GM12878 (cell line): ENCODE measurements around the gene RND2. TPM values are rescaled to one million over a fixed set of nuclear protein-coding genes. Genes with fewer than 3 reads are reported as not detected.

Experiments
- ATAC-seq: fragments of 200-7000 bp; cut with Tn5 transposase; 3 replicates; pipeline ENCODE4 v1.9.1; 2020; ENCODE audit warnings: mild to moderate bottlenecking, moderate library complexity
- BruUV-seq: library from RNA; stranded (reverse); fragments of 400-500 nt; replicated peaks from 2 replicates; lab custom pipeline; 2021; lab: Mats Ljungman, UMichigan
- CTCF ChIA-PET: fragments of 300-600 bp; sonication (Branson Sonifier 250); formaldehyde crosslinking; extraction: SDS; loops from one replicate; lab custom pipeline; 2021; ENCODE audit warnings: inconsistent platforms; lab: Yijun Ruan, JAX
- POLR2A ChIA-PET: fragments of 350-600 bp; formaldehyde crosslinking; extraction: SDS; loops from one replicate; lab custom pipeline; 2021; ENCODE audit warnings: inconsistent platforms; lab: Charles Lee
- RAD21 ChIA-PET: fragments of 300-600 bp; sonication (Branson Sonifier 250); formaldehyde crosslinking; loops from one replicate; lab custom pipeline; 2023; ENCODE audit warnings: antibody characterized with exemption; ENCODE audit not compliant: unreplicated experiment; lab: Charles Lee
- SMC1A ChIA-PET: fragments of 300-600 bp; sonication (Branson Sonifier 250); formaldehyde crosslinking; loops from one replicate; lab custom pipeline; 2023; ENCODE audit not compliant: unreplicated experiment, uncharacterized antibody; lab: Charles Lee
- DNase-seq: peaks from one replicate; pipeline ENCODE4 v3.0.0-alpha.2; 2011; ENCODE audit warnings: low read depth, low spot score
- FAIRE-seq: peaks from 3 replicates; lab custom pipeline; 2011; peaks lifted over from hg19 to GRCh38; lab: Jason Lieb, UNC
- H2AFZ ChIP-seq: 2 replicates; pipeline ENCODE4 v1.6.0; 2011; ENCODE audit warnings: low read depth, low read length, control low read depth; ENCODE audit not compliant: control insufficient read depth
- H3K27ac ChIP-seq: 2 replicates; pipeline ENCODE4 v1.5.1; 2011; ENCODE audit warnings: control low read depth; ENCODE audit not compliant: control insufficient read depth, insufficient read depth
- H3K27me3 ChIP-seq, 2 experiments: replicated peaks in 1 of 2; 2 replicates each; pipeline versions ENCODE4 v1.6.0 to v1.6.1; 2011; ENCODE audit warnings: low read length in 1 of 2; ENCODE audit not compliant: control insufficient read depth in 2 of 2, insufficient read depth in 2 of 2
- H3K36me3 ChIP-seq, 2 experiments: 2 replicates each; pipeline ENCODE4 v1.5.1; 2011; ENCODE audit warnings: low read length in 1 of 2; ENCODE audit not compliant: control insufficient read depth in 2 of 2, insufficient read depth in 2 of 2
- H3K4me1 ChIP-seq: 2 replicates; pipeline ENCODE4 v1.6.1; 2011; ENCODE audit warnings: mild to moderate bottlenecking, low read length, moderate library complexity, mixed read lengths; ENCODE audit not compliant: control insufficient read depth, insufficient read depth
- H3K4me2 ChIP-seq: 2 replicates; pipeline ENCODE4 v1.6.0; 2011; ENCODE audit warnings: control low read depth; ENCODE audit not compliant: control insufficient read depth, insufficient read depth
- H3K4me3 ChIP-seq: fragments of 200-600 bp; sonication (generic); 2 replicates; pipeline ENCODE4 v1.5.1; 2016
- H3K79me2 ChIP-seq: 2 replicates; pipeline ENCODE4 v1.6.0; 2011; ENCODE audit warnings: low read length; ENCODE audit not compliant: control insufficient read depth, insufficient read depth
- H3K9ac ChIP-seq: 2 replicates; pipeline ENCODE4 v1.8.0; 2011; ENCODE audit warnings: low read length, control low read depth, mixed read lengths; ENCODE audit not compliant: control insufficient read depth, insufficient read depth
- H3K9me3 ChIP-seq: replicated peaks from 3 replicates; pipeline ENCODE4 v1.5.1; 2011; ENCODE audit warnings: mild to moderate bottlenecking, low read length; ENCODE audit not compliant: control insufficient read depth, insufficient read depth
- H4K20me1 ChIP-seq: 2 replicates; pipeline ENCODE4 v1.6.0; 2011; ENCODE audit not compliant: control insufficient read depth, insufficient read depth
- CREM ChIP-seq: IDR thresholded peaks from 2 replicates; pipeline ENCODE4 v1.6.1; 2014; ENCODE audit warnings: antibody characterized with exemption, low read depth
- IKZF2 ChIP-seq, 2 experiments: fragments of 450-650 bp; IDR thresholded peaks; 2 replicates each; pipeline ENCODE4 v1.6.1; 2017; ENCODE audit warnings: mild to moderate bottlenecking in 2 of 2, moderate library complexity in 2 of 2
- IRF5 ChIP-seq: fragments of 450-650 bp; IDR thresholded peaks from 2 replicates; pipeline ENCODE4 v1.6.1; 2017; ENCODE audit warnings: borderline replicate concordance
- MEF2B ChIP-seq: fragments of 450-650 bp; IDR thresholded peaks from 2 replicates; pipeline ENCODE4 v1.6.1; 2018; ENCODE audit warnings: mild to moderate bottlenecking, moderate library complexity; ENCODE audit not compliant: partially characterized antibody, poor library complexity, severe bottlenecking
- MLLT1 ChIP-seq: fragments of 450-650 bp; IDR thresholded peaks from 2 replicates; pipeline ENCODE4 v1.6.1; 2016; ENCODE audit warnings: mild to moderate bottlenecking
- MYB ChIP-seq: fragments of 150-350 bp; IDR thresholded peaks from 2 replicates; pipeline ENCODE4 v1.6.1; 2014; ENCODE audit warnings: mild to moderate bottlenecking, low read depth, low read length, borderline replicate concordance
- NFXL1 ChIP-seq: fragments of 450-650 bp; IDR thresholded peaks from 2 replicates; pipeline ENCODE4 v1.6.1; 2017; ENCODE audit warnings: antibody characterized with exemption, mild to moderate bottlenecking, borderline replicate concordance
- POLR2A ChIP-seq: IDR thresholded peaks from 2 replicates; pipeline ENCODE4 v1.6.1; 2011; ENCODE audit warnings: low read depth, mild to moderate bottlenecking, low read length
- RELA ChIP-seq: fragments of 450-650 bp; IDR thresholded peaks from 2 replicates; pipeline ENCODE4 v1.8.0; 2014; ENCODE audit warnings: borderline replicate concordance; ENCODE audit not compliant: partially characterized antibody
- ZNF207 ChIP-seq: fragments of 450-650 bp; IDR thresholded peaks from 2 replicates; pipeline ENCODE4 v1.6.1; 2014; ENCODE audit warnings: antibody characterized with exemption, mild to moderate bottlenecking, borderline replicate concordance
- ZNF384 ChIP-seq: IDR thresholded peaks from 2 replicates; pipeline ENCODE4 v1.6.1; 2012; ENCODE audit warnings: low read depth, mild to moderate bottlenecking, low read length, improper control_type of control experiment, borderline replicate concordance
- WGBS: methylation state at CpG from one replicate; pipeline ENCODE4 v1.1.6; 2016; ENCODE audit warnings: low lambda C conversion rate; ENCODE audit not compliant: insufficient replicate concordance, insufficient coverage; ENCODE audit errors: missing lambda C conversion rate; 5-methylcytosine and 5-hydroxymethylcytosine counted together
- in situ Hi-C: fragments of 300-500 bp; cut with MboI; formaldehyde crosslinking; loops from 9 replicates; pipeline ENCODE4 v1.14.3; 2018; ENCODE audit warnings: mixed read lengths
- intact Hi-C: fragments of 100-400 bp; cut with micrococcal nuclease; formaldehyde crosslinking; loops from one replicate; pipeline ENCODE4 v1.14.2; 2022; ENCODE audit not compliant: unreplicated experiment
- polyA plus RNA-seq, 11 experiments: library from polyadenylated mRNA; depleted of rRNA in 4 of 11; unstranded in 6 of 11; stranded (reverse) in 5 of 11; fragments of >200 nt; fragmentation: Nextera tagmentation in 4 of 11; fragmentation: Illumina TruSeq in 1 of 11; extraction: Ambion mirVana in 4 of 11; extraction: Trizol in 1 of 11; gene quantifications; 1 replicate in 1 of 11; 2 replicates in 10 of 11; pipeline versions ENCODE4 v1.2.1 to v1.2.3, GENCODE V29; 2011 to 2016; ENCODE audit warnings: inconsistent platforms in 2 of 11, missing spikeins in 2 of 11, low read depth in 1 of 11
- total RNA-seq, 4 experiments: library from RNA; depleted of rRNA in 3 of 4; stranded (reverse); fragments of >200 nt in 3 of 4; fragmentation: Illumina TruSeq in 1 of 4; extraction: Trizol in 1 of 4; gene quantifications; 2 replicates each; pipeline versions ENCODE4 v1.2.1 to v1.2.3, GENCODE V29; 2013 to 2021

The RND2 gene
- total and polyA plus RNA-seq, 10 of the 15 experiments (the other 5 are each of a cell fraction or from before 2014, with no cell fraction given), result 0.01 to 0.05 (median 0.03) TPM; not detected in 6

- H3K9ac ChIP-seq, result no peak overlapping the region
- FAIRE-seq (no peak), DNase-seq (no peak), ATAC-seq (no peak)
- ChIA-PET RAD21 (no interaction called here), SMC1A (no interaction called here), CTCF (interaction anchor here (0.7 kb wide), 1 partner anchor 83 kb away, joined by 3 read pairs; the partner anchor contains the start of gene BRCA1), POLR2A (no interaction called here)
- H2AFZ ChIP-seq, result no peak overlapping the region
- H3K9me3 ChIP-seq, result no peaks in the 10 kb centered on the region
- H3K27me3 ChIP-seq, result no peaks in the 10 kb centered on the region
- 0 out of 4 replicates have a peak, but pooled peaks cover 0 to 7% of the 10 kb centered on the region in 2 experiments for H3K36me3 ChIP-seq
- 92% methylated on average over 5 of the region's 5 CpGs for WGBS
- H3K79me2 ChIP-seq, result no peaks in the 10 kb centered on the region
- TF ChIP-seq CREM, result no peak
- TF ChIP-seq MLLT1, result no peak
- TF ChIP-seq ZNF384, result no peak
- H4K20me1 ChIP-seq, result no peaks in the 10 kb centered on the region
- H3K4me1 ChIP-seq, result no peaks in the 10 kb centered on the region
- in situ Hi-C loops, result no loop called here
- BruUV-seq, result no TSS peak
- intact Hi-C loops, result no loop called here
- H3K4me3 ChIP-seq, result no peak overlapping the region
- no peak overlapping the region for H3K4me2 ChIP-seq
- no peak overlapping the region for H3K27ac ChIP-seq
Observed at GRCh38 chr17:43042025-43042628, 17.1 kb downstream of the RND2 start.

GRCh38 chr17:43043307-43043706 lies 18.3 kb downstream of the RND2 start:
- intact Hi-C loops (no loop called here), in situ Hi-C loops (no loop called here)
- no TSS peak for BruUV-seq
- H3K4me3 ChIP-seq, result no peak overlapping the region
- H3K4me2 ChIP-seq, result no peak overlapping the region
- ChIA-PET SMC1A (interaction anchor here (0.9 kb wide), 1 partner anchor 17 kb away, joined by 3 read pairs; no protein-coding TSS in a partner anchor), RAD21 (no interaction called here), CTCF (interaction anchor here (0.6 to 1.2 kb wide), 2 partner anchors 14 to 169 kb away, joined by 3 read pairs; no protein-coding TSS in a partner anchor), POLR2A (no interaction called here)
- H3K4me1 ChIP-seq, result no peaks in the 10 kb centered on the region
- ATAC-seq (no peak), FAIRE-seq (no peak), DNase-seq (no peak)
- H3K79me2 ChIP-seq, result no peaks in the 10 kb centered on the region
- H3K9ac ChIP-seq, result no peak overlapping the region
- no peaks in the 10 kb centered on the region for H3K9me3 ChIP-seq
- no peak overlapping the region for H3K27ac ChIP-seq
- no peaks in the 10 kb centered on the region for H3K27me3 ChIP-seq
- H3K36me3 ChIP-seq, result 0 out of 4 replicates have a peak, but pooled peaks cover 0 to 7% of the 10 kb centered on the region in 2 experiments
- H4K20me1 ChIP-seq, result no peaks in the 10 kb centered on the region
- no peak overlapping the region for H2AFZ ChIP-seq
- TF ChIP-seq MEF2B, result no peak
- no peak for TF ChIP-seq POLR2A
- TF ChIP-seq ZNF207, result no peak
- TF ChIP-seq RELA, result no peak
- TF ChIP-seq MYB, result no peak
- no peak for TF ChIP-seq NFXL1
- TF ChIP-seq IKZF2 (IDR thresholded peaks at IDR 0.05), result no peak
- no peak for TF ChIP-seq IRF5
